Measurements from ENCODE around the gene ZBTB16. TPM values are rescaled to one million over a fixed set of nuclear protein-coding genes. Genes with fewer than 3 reads are reported as not detected.
"Not testable (repeated sequence)": the region's sequence is repeated elsewhere in the genome, so short reads cannot be mapped to it uniquely, and the experiment has no call there.

ZBTB16 gene
- total and polyA plus RNA-seq, 2 donors, result 10.3 to 95.2 TPM

DNA sequence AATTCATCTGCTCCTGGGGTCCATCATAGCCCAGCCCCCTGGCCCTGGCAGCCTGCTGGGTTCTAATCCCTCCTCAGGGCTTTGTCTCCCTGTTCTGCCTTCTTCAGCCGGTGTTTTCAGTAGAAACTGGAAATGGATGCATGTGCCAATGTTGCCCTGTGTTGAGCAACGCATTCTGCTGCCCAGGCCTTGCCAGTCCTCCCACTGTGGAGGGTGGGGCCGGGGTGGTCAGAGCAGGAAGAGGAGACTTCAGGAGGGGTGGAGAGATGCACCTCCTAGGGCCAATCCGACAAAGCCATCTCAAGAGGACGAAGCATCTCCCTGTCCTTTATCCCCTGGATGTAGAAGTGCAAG, 27.6 kb upstream of the ZBTB16 start:
- no peak for DNase-seq (ENCODE audit: extremely low spot score)
- Histone ChIP-seq H3K4me1 (ENCODE audit: insufficient read depth) (no peaks in the 10 kb centered on the region), H3K36me3 (ENCODE audit: insufficient read depth) (no peaks in the 10 kb centered on the region), H3K4me3 (ENCODE audit: low read depth, low read length) (no peak overlapping the region), H3K27ac (ENCODE audit: low read depth) (no peak overlapping the region)
- 85% methylated on average over 5 of the region's 5 CpGs for WGBS

GRCh38 chr11:114033066-114033465, 26.4 kb upstream of the ZBTB16 start:
- DNase-seq (ENCODE audit: extremely low spot score), result no peak
- Histone ChIP-seq H3K4me3 (ENCODE audit: low read depth, low read length) (no peak overlapping the region), H3K4me1 (ENCODE audit: insufficient read depth) (no peaks in the 10 kb centered on the region), H3K36me3 (ENCODE audit: insufficient read depth) (no peaks in the 10 kb centered on the region), H3K27ac (ENCODE audit: low read depth) (no peak overlapping the region)
- 83% methylated on average over 5 of the region's 5 CpGs for WGBS

GRCh38 chr11:114033572-114033971, 25.9 kb upstream of the ZBTB16 start:
- H3K27ac ChIP-seq (ENCODE audit: low read depth), result no peak overlapping the region
- H3K36me3 ChIP-seq (ENCODE audit: insufficient read depth), result no peaks in the 10 kb centered on the region
- H3K4me1 ChIP-seq (ENCODE audit: insufficient read depth), result no peaks in the 10 kb centered on the region
- 90% methylated on average over 2 of the region's 2 CpGs for WGBS
- H3K4me3 ChIP-seq (ENCODE audit: low read depth, low read length), result no peak overlapping the region
- DNase-seq (ENCODE audit: extremely low spot score), result no peak

- H3K4me3 ChIP-seq (ENCODE audit: low read depth, low read length), result no peak overlapping the region
- no peak overlapping the region for H3K27ac ChIP-seq (ENCODE audit: low read depth)
- no peak for DNase-seq (ENCODE audit: extremely low spot score)
- no peaks in the 10 kb centered on the region for H3K4me1 ChIP-seq (ENCODE audit: insufficient read depth)
- H3K36me3 ChIP-seq (ENCODE audit: insufficient read depth), result no peaks in the 10 kb centered on the region
- WGBS, result 91% methylated on average over 11 of the region's 11 CpGs
These were observed 24.6 kb upstream of the ZBTB16 start for GRCh38 chr11:114034956-114035355.

- DNase-seq (ENCODE audit: extremely low spot score), result no peak
- peak overlapping the region; percentile 27 for H3K4me3 ChIP-seq (ENCODE audit: low read depth, low read length)
- 4% methylated on average over 37 of the region's 37 CpGs for WGBS
- H3K27ac ChIP-seq (ENCODE audit: low read depth), result no peak overlapping the region
- H3K4me1 ChIP-seq (ENCODE audit: insufficient read depth), result no peaks in the 10 kb centered on the region
- no peaks in the 10 kb centered on the region for H3K36me3 ChIP-seq (ENCODE audit: insufficient read depth)
These were observed 23.2 kb upstream of the ZBTB16 start for GRCh38 chr11:114036147-114036811.

DNA sequence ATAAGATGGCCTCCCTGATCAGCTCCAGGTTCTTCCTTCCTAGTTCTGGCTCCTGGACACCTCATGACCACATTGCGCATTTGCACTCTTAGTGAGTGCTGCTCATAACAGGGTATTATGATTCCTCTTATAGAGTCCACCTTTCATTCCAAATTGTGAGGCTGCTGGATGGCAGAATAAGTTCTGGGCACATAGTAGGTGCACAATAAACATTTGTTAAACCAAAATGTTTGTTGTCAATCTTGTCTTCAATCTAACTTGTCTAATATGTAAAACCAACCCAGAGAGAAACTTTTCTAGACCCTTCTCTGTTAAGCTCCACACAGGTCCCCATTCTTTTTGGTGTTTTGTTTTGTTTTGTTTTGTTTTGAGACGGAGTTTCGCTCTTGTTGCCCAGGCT, 22.6 kb upstream of the ZBTB16 start:
- Histone ChIP-seq H3K4me1 (ENCODE audit: insufficient read depth) (no peaks in the 10 kb centered on the region), H3K27ac (ENCODE audit: low read depth) (no peak overlapping the region), H3K4me3 (ENCODE audit: low read depth, low read length) (no peak overlapping the region), H3K36me3 (ENCODE audit: insufficient read depth) (no peaks in the 10 kb centered on the region)
- DNase-seq (ENCODE audit: extremely low spot score), result no peak
- WGBS, result 96% methylated on average over 3 of the region's 3 CpGs

GRCh38 chr11:114039551-114039950, 20.0 kb upstream of the ZBTB16 start:
- H3K27ac ChIP-seq (ENCODE audit: low read depth), result no peak overlapping the region
- WGBS, result 73% methylated on average over 3 of the region's 3 CpGs
- DNase-seq (ENCODE audit: extremely low spot score), result no peak
- H3K4me3 ChIP-seq (ENCODE audit: low read depth, low read length), result no peak overlapping the region
- no peaks in the 10 kb centered on the region for H3K4me1 ChIP-seq (ENCODE audit: insufficient read depth)
- H3K36me3 ChIP-seq (ENCODE audit: insufficient read depth), result no peaks in the 10 kb centered on the region

GRCh38 chr11:114040706-114041211, 18.8 kb upstream of the ZBTB16 start:
- Histone ChIP-seq H3K4me1 (ENCODE audit: insufficient read depth) (no peaks in the 10 kb centered on the region), H3K27ac (ENCODE audit: low read depth) (peak overlapping the region; percentile 41), H3K36me3 (ENCODE audit: insufficient read depth) (no peaks in the 10 kb centered on the region), H3K4me3 (ENCODE audit: low read depth, low read length) (no peak overlapping the region)
- DNase-seq (ENCODE audit: extremely low spot score), result no peak
- 45% methylated on average over 7 of the region's 7 CpGs for WGBS

- H3K4me1 ChIP-seq (ENCODE audit: insufficient read depth), result no peaks in the 10 kb centered on the region
- no peak overlapping the region for H3K27ac ChIP-seq (ENCODE audit: low read depth)
- no peaks in the 10 kb centered on the region for H3K36me3 ChIP-seq (ENCODE audit: insufficient read depth)
- no peak overlapping the region for H3K4me3 ChIP-seq (ENCODE audit: low read depth, low read length)
- WGBS, result 86% methylated on average over 5 of the region's 5 CpGs
- DNase-seq (ENCODE audit: extremely low spot score), result no peak
These were observed 17.3 kb upstream of the ZBTB16 start for GRCh38 chr11:114042234-114042633.

GRCh38 chr11:114044042-114044871, 15.3 kb upstream of the ZBTB16 start:
- DNase-seq (ENCODE audit: extremely low spot score), result no peak
- no peaks in the 10 kb centered on the region for H3K4me1 ChIP-seq (ENCODE audit: insufficient read depth)
- no peak overlapping the region for H3K27ac ChIP-seq (ENCODE audit: low read depth)
- WGBS, result 75% methylated on average over 10 of the region's 10 CpGs
- H3K4me3 ChIP-seq (ENCODE audit: low read depth, low read length), result no peak overlapping the region
- no peaks in the 10 kb centered on the region for H3K36me3 ChIP-seq (ENCODE audit: insufficient read depth)

- no peak for DNase-seq (ENCODE audit: extremely low spot score)
- H3K4me3 ChIP-seq (ENCODE audit: low read depth, low read length), result no peak overlapping the region
- no peaks in the 10 kb centered on the region for H3K4me1 ChIP-seq (ENCODE audit: insufficient read depth)
- 82% methylated on average over 4 of the region's 4 CpGs for WGBS
- H3K27ac ChIP-seq (ENCODE audit: low read depth), result no peak overlapping the region
- no peaks in the 10 kb centered on the region for H3K36me3 ChIP-seq (ENCODE audit: insufficient read depth)
These were observed 12.2 kb upstream of the ZBTB16 start for GRCh38 chr11:114047327-114047726.

- DNase-seq (ENCODE audit: extremely low spot score), result no peak
- H3K27ac ChIP-seq (ENCODE audit: low read depth), result no peak overlapping the region
- H3K36me3 ChIP-seq (ENCODE audit: insufficient read depth), result no peaks in the 10 kb centered on the region
- no peaks in the 10 kb centered on the region for H3K4me1 ChIP-seq (ENCODE audit: insufficient read depth)
- WGBS, result 77% methylated on average over 2 of the region's 2 CpGs
- H3K4me3 ChIP-seq (ENCODE audit: low read depth, low read length), result no peak overlapping the region
These were observed 10.5 kb upstream of the ZBTB16 start for GRCh38 chr11:114049050-114049449.

GRCh38 chr11:114049766-114050165, 9.7 kb upstream of the ZBTB16 start:
- not testable (repeated sequence) for DNase-seq (ENCODE audit: extremely low spot score); H3K36me3 ChIP-seq (ENCODE audit: insufficient read depth); H3K4me1 ChIP-seq (ENCODE audit: insufficient read depth); H3K27ac ChIP-seq (ENCODE audit: low read depth); H3K4me3 ChIP-seq (ENCODE audit: low read depth, low read length)
- WGBS, result 93% methylated on average over 9 of the region's 9 CpGs

DNA sequence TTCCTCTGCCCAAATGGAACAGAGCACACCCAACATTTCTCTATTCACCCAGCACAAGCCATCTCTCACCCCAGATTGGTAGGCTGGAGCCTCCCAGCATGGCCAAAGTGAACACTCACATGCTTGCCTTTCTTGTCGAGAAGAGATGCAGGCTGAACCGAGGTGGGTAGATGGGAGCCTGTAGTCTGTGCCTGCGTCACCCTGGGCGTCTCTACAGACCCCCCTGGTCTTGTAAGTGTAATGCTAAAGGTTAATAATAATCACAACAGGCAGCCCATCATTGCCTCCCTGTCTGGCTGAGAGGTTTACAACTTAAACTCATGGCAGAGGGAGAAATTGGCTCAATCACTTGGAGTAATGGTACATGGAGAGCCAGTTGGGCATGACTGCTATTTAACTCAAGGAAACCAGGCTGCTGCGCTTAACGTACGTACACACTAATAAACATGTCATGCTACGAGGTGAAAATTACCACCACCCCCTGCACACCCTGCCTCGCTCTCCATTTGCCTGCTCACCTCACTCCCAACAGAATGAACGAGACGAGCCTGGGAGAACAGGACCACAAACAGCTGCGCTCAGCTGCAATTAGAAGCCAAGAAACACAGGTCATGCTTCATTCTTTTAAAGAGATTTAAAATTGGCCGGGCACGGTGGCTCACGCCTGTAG, 9.1 kb upstream of the ZBTB16 start:
- WGBS, result 57% methylated on average over 15 of the region's 15 CpGs
- H3K4me3 ChIP-seq (ENCODE audit: low read depth, low read length), result no peak overlapping the region
- DNase-seq (ENCODE audit: extremely low spot score), result no peak
- no peaks in the 10 kb centered on the region for H3K36me3 ChIP-seq (ENCODE audit: insufficient read depth)
- H3K4me1 ChIP-seq (ENCODE audit: insufficient read depth), result no peaks in the 10 kb centered on the region
- H3K27ac ChIP-seq (ENCODE audit: low read depth), result no peak overlapping the region

Data from urinary bladder (tissue), 4 donors.